T-helper 1 cell treated with Interleukin-12 subunit alpha and Interleukin-12 subunit beta and Interleukin-4 antibody, amounts not matched to agents 30 μg/mL and 1 μg/mL, for 36 hours (primary cell): ENCODE results near the gene NBDY.

Experiments
- H3K27ac Mint-ChIP-seq: one replicate; pipeline ENCODE4 v1.8.0; 2021; ENCODE audit warnings: mild to moderate bottlenecking, mixed read lengths
- H3K27me3 Mint-ChIP-seq: one replicate; pipeline ENCODE4 v1.8.0; 2021; ENCODE audit warnings: low read depth, mixed read lengths
- H3K36me3 Mint-ChIP-seq: one replicate; pipeline ENCODE4 v1.8.0; 2021; ENCODE audit warnings: low read depth, mixed read lengths
- H3K4me1 Mint-ChIP-seq: one replicate; pipeline ENCODE4 v1.8.0; 2021; ENCODE audit warnings: low read depth, mixed read lengths
- H3K4me3 Mint-ChIP-seq: one replicate; pipeline ENCODE4 v1.8.0; 2021; ENCODE audit warnings: mild to moderate bottlenecking, moderate library complexity, mixed read lengths
- H3K9me3 Mint-ChIP-seq: one replicate; pipeline ENCODE4 v1.8.0; 2021; ENCODE audit warnings: mixed read lengths

Gene NBDY

GRCh38 chrX:56817179-56817578 is 88.1 kb downstream of the NBDY start:
- Mint-ChIP-seq H3K27me3 (no peaks in the 10 kb centered on the region), H3K4me1 (peaks cover 20% of the 10 kb centered on the region), H3K27ac (no peak overlapping the region), H3K36me3 (peaks cover 10% of the 10 kb centered on the region), H3K9me3 (no peaks in the 10 kb centered on the region), H3K4me3 (no peak overlapping the region)

- peaks cover 4% of the 10 kb centered on the region for H3K36me3 Mint-ChIP-seq
- no peak overlapping the region for H3K27ac Mint-ChIP-seq
- no peaks in the 10 kb centered on the region for H3K27me3 Mint-ChIP-seq
- no peaks in the 10 kb centered on the region for H3K4me1 Mint-ChIP-seq
- peaks cover 11% of the 10 kb centered on the region for H3K9me3 Mint-ChIP-seq
- no peak overlapping the region for H3K4me3 Mint-ChIP-seq
These were observed 97.0 kb downstream of the NBDY start for GRCh38 chrX:56826020-56826419.

- Mint-ChIP-seq H3K4me1 (no peaks in the 10 kb centered on the region), H3K4me3 (no peak overlapping the region), H3K27ac (no peak overlapping the region), H3K27me3 (no peaks in the 10 kb centered on the region), H3K36me3 (no peaks in the 10 kb centered on the region), H3K9me3 (peaks cover 3% of the 10 kb centered on the region)
These were observed 104.6 kb downstream of the NBDY start for GRCh38 chrX:56833626-56834025.

GRCh38 chrX:56853436-56853835 is 124.4 kb downstream of the NBDY start:
- Mint-ChIP-seq H3K36me3 (no peaks in the 10 kb centered on the region), H3K9me3 (no peaks in the 10 kb centered on the region), H3K27ac (no peak overlapping the region), H3K4me3 (no peak overlapping the region), H3K4me1 (no peaks in the 10 kb centered on the region), H3K27me3 (no peaks in the 10 kb centered on the region)

- Mint-ChIP-seq H3K27me3 (no peaks in the 10 kb centered on the region), H3K4me1 (no peaks in the 10 kb centered on the region), H3K36me3 (no peaks in the 10 kb centered on the region), H3K4me3 (no peak overlapping the region), H3K9me3 (no peaks in the 10 kb centered on the region), H3K27ac (no peak overlapping the region)
These were observed 128.0 kb downstream of the NBDY start for GRCh38 chrX:56857042-56857441.

GRCh38 chrX:56860888-56861287 is 131.8 kb downstream of the NBDY start:
- H3K4me1 Mint-ChIP-seq, result no peaks in the 10 kb centered on the region
- no peaks in the 10 kb centered on the region for H3K36me3 Mint-ChIP-seq
- H3K9me3 Mint-ChIP-seq, result no peaks in the 10 kb centered on the region
- no peak overlapping the region for H3K4me3 Mint-ChIP-seq
- H3K27me3 Mint-ChIP-seq, result no peaks in the 10 kb centered on the region
- no peak overlapping the region for H3K27ac Mint-ChIP-seq
